ENCODE results near the gene DPEP3. TPM values are rescaled to one million over a fixed set of nuclear protein-coding genes. Genes with fewer than 3 reads are reported as not detected.
"Not testable (repeated sequence)": the region's sequence is repeated elsewhere in the genome, so short reads cannot be mapped to it uniquely, and the experiment has no call there.

DPEP3 gene
- total RNA-seq, 1 donor from 2014 or later: not detected

DNA sequence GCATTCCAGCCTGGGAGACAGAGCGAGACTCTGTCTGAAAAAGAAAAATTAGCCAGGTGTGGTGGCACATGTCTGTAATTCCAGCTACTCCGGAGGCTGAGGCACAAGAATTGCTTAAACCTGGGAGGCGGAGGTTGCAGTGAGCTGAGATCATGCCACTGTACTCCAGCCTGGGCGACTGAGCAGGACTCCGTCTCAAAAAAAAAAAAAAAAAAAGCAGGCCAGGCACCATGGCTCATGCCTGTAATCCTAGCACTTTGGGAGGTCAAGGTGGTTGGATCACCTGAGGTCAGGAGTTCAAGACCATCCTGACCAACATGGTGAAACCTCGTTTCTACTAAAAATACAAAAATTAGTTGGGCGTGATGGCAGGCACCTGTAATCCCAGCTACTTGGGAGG, 8.0 kb downstream of the DPEP3 start:
- DNase-seq (ENCODE audit: missing footprints): peak; percentile 4
- ATAC-seq; intact Hi-C loops (cut with DNase I): not testable (repeated sequence)

DNA sequence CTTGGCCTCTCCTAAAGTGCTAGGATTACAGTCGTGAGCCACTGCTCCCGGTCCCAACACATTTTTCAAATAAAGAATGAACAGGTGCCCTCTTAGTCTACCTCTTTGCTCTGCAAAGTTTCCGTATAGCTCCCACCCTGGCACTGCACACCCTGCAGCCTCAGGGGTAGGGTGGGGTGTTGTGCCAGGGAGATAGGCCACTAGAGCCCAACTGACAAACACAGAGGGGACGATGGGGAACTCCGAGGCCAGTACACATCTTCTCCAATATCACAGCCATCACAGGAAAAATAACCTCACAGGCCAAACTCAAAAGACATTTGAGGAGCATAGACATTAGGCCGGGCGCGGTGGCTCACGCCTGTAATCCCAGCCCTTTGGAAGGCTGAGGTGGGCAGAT, 9.2 kb downstream of the DPEP3 start:
- ATAC-seq (no peak), DNase-seq (ENCODE audit: missing footprints) (peak; percentile 3)
- intact Hi-C loops (cut with DNase I): no loop called here

DNA sequence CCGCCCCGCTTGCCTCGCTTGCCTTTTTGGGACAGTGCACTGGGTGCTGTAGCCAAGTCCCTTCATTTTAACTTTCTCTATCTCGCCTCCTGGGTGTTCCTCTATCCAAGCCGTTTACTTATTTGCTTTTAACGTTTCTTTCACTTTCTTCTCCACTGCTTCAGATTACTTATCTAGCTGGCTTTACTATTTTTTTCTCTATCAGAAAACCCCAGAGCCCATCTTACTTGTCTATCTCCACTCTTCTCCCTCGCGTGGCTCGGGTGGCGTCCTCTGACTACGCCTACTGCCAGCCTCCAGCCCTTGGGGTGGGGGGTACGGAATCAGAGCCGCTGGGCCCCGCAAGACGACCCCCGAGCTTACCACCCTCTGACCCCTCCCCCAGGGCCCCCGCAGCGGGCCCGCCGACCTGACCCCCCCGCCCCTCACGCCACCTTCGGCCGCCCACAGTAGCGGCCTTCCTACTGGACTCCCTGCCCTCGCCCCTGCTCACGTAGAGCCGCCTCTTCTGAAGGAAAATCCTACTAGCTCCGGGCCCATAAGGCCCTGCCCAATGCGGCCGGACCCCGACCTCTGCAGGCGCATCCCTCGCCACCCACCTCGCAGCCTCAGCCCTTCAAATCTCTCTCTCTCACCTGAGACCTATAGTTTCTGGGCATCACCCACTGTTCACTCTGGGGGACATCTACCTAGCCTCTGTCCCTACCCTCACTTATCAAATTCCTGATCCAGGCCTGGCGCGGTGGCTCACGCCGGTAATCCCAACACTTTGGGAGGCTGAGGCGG, 10.9 kb downstream of the DPEP3 start:
- ATAC-seq: no peak
- intact Hi-C loops (cut with DNase I): loop anchor here (2.0 kb wide), 1 partner anchor 33 kb away; the partner anchor contains the start of gene PSMB10
- DNase-seq (ENCODE audit: missing footprints): no peak

DNA sequence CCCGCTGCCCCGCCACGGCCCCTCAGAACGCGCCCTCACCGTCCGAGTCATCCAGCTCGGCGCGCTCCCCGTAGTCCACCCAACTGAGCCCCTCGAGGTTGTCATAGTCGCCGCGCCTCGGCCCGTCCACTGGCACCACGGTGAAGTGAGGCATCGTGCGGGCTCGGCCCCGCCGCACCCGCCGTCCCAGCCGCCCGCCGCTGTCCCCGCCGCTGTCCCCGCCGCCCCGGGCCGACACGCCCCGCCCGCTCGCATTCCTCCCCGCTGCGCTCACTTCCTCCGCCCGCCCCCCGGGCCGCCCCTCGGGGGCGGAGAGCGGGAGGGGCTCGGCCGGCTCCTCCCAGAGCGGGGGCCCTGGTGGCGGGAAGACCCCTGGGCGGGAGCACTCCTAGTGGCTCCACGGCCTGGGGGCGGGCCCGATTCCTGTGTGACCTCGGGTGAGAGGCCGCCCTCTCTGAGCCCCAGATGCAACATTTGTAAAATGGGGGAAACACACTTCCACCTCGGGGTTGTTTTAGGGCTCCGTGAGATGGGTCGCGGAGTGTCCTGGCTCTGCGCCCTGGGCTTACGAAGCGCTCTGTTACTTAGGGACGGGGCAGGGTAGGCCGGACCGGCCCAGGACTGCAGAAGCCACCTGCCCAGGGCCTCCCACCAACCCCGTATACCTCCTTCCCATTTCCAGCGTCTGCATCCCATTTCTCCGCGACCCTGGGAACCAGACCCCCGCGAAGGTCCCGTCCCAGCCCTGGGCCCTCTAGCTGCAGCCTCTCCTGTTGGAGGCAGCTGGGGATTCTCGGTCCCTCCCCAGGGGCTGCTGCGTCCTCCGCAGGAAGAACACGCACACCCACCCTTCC, 11.7 kb downstream of the DPEP3 start, which contains the start of gene SLC12A4:
Gene SLC12A4, minus strand, starts transcription at position 238 of the 854 bp plus-strand sequence. Its CDS starts 84 bp downstream, at position 154.
- peak; percentile 92 for DNase-seq (ENCODE audit: missing footprints)
- intact Hi-C loops (cut with DNase I): loop anchor here (2.0 kb wide), 1 partner anchor 32 kb away; the partner anchor contains the start of gene PSMB10
- peak; percentile 89 for ATAC-seq

DNA sequence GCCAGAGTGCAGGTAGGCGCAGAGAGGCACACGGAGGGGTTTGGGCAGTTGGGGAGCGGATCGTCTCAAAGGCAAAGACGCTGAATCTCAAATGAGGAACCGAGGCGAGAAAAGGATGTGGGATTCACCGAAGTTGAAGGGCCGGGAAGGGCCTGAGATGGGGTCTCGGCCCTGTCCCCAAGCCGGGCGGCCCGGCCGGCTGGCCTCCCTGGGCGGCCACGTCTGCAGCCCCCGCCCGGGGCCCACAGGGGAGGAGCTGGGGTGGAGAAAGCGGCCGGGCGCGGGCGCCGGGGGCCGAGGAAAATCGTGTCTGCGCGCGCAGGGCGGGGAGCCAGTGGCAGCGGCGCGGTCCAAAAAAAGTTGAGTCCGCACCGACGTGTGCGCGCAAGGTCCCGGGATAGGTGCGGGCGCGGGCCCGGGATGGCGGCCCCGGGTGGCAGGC, 12.3 kb downstream of the DPEP3 start:
- intact Hi-C loops (cut with DNase I): loop anchor here (2.0 kb wide), 1 partner anchor 31 kb away; the partner anchor contains the start of gene PSMB10
- ATAC-seq (peak; percentile 38), DNase-seq (ENCODE audit: missing footprints) (no peak)

DNA sequence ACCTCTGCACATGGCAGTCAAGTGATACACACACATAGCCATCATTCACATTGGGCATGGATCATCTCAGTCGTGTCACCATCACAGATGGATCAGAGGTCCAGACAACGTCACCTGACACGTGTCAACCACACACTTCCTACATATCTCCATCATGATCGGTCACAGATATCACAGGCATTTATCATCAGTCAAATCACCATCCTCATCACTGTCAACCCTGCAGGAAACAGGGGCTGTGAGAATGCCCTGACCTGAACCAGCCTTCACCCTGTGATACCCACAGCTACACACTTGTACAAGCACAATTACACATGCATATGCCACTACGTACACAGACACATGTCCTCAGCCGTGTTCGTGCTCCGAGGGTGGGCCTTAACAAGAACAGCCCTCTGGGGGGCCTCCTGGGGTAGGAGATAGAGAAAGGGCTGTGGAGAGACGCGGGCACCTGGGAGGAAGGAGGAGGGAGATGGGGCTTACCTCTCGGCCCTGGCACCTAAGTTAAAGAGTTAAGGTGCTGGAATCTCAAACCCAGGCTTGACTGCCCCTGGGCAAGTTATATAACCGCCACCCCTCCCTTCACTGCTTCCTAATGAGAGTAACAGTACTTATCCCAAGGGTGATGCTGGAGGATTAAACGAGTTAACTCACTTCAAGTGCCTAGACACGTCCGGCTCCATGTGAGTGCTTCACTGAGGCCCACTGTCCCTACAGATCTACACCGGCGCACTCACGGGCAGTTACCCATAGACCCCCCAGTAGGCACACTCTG, 12.9 kb downstream of the DPEP3 start:
- no peak for DNase-seq (ENCODE audit: missing footprints)
- ATAC-seq: no peak
- intact Hi-C loops (cut with DNase I): no loop called here

DNA sequence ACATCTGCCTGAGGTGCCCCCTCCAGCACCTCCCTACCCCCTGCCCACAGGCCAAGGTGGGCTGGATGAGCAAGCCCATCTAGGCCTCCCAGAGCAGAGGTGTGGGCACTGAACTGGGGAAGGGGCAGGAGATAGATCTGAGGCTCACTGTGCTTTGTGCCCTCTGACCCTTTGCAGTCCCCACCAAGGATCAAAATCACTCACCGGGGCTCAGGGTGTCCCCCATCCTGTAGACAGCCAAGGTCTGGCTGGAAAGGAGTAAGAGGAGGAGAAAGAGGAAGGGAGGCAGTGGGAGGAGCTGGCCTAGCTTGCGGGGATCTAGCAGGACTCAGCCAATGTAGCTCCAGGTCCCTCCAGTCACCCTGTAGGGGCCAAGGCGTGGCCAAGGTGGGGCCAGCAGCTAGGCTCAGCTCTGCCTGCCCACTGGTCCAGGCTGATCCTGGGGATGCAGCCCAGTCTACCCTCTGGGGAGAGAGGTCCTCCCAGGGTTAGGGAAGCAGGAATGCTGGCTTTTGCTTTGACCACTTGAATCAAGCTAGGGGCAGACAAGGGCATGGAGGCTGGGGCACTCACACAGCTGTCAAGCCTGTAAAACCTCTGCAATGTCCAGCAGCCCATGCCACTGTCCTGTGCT, 13.6 kb downstream of the DPEP3 start:
- ATAC-seq (no peak), DNase-seq (ENCODE audit: missing footprints) (no peak)
- intact Hi-C loops (cut with DNase I): no loop called here

DNA sequence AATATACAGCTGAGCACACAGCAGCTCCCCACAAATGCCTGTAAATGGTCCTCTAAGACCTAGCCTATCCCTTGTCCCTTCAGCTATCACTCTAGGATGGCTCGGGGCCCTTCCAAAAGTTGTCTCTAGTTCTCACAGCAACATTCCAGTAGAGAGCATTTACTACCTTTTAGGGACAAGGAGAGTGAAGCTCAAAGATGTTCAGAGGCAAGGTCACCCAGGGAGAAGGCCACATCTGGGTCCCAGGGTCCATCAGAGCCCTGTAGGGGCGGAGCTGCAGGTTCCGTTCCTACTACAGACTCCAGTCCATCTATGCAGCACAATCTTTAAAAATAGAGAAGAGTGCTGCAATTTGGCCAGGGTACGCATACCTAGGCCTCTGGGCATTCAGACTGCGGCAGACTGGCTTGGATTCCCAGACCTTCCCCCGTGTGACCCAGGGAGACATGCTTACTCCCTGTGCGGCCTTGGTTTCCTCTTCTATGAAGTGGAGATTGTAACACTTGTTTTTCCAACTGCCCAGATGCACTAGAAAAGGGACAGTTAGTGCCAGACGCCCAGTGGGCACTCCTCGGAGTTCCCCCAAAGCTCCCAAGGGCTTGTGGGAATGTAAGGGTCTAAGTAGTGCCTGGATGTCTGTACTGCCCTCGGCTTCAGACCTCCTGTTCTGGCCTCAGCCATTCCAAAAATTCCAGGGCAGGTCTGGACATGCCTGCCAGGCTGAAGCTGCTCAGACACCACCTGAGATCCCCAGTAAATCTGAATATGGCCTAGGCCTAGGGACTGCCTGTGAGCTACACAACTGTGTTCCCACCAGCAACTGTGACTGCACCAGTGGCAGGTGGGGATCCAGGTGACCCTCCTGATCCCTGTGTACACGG, 14.4 kb downstream of the DPEP3 start:
- intact Hi-C loops (cut with DNase I): no loop called here
- ATAC-seq: peak; percentile 6
- DNase-seq (ENCODE audit: missing footprints): no peak

DNA sequence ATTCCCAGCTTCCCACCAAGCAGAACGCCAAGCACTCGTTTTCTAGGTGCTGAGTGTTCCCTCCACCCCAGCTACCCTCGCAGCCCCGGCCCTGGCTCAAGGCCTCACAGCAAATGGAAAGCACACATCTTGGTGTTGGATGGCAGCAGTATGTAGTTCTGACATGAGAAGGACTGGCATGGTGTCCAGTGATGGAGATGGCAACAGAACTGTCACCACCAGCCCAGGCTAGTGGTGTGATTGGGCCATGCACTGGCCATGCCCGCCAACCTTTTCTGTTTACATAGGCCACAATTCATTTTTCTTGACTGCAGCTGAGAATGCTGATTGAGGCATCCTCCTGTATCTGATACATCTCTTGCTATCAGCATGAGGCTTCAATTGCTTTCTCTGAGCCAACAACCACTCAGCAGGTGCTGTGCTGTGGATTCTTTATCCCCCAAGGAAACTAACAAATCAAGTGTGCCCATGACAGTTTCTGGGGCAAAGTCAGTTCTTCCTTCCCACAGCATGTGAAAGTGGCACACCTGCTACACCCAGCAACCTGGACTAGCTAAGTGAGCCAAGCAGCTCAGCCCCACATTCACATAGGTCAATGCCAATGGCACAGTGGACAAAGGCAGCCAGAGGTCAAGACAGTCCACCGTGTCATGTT, 15.7 kb downstream of the DPEP3 start:
- ATAC-seq (no peak), DNase-seq (ENCODE audit: missing footprints) (no peak)
- intact Hi-C loops (cut with DNase I): no loop called here

DNA sequence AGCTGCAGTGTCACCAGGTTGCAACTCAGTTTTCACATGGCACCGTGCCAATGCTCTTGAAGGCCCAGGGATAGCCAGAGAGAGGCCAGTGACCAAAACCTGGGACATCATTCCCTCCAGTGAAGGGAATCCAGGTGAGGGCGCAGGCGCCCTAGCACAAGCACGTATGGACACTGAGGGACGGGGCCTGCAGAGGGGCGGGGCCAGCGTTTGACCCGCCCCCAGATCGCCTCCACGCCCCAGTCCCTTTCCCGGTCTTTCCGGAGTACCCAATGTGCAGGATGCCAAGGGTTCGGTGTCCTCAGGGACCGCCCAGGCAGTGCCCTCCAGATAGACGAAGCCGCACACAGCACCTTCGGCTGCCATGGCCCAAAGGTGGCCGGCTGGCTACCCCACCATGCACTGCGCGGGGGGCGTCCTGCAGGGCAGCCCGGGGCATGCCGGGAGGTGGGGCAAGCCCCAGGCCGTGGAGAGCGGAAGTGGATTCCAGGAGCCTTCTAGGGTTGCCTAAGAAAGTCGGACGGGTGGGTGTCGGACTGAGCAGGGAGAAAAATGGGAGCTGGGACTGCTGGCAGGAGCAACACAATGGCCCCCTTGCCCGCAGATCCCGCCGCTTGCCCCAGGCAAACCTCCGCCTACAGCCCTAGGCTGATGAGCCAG, 16.5 kb downstream of the DPEP3 start:
- no peak for DNase-seq (ENCODE audit: missing footprints)
- ATAC-seq: no peak
- intact Hi-C loops (cut with DNase I): no loop called here

DNA sequence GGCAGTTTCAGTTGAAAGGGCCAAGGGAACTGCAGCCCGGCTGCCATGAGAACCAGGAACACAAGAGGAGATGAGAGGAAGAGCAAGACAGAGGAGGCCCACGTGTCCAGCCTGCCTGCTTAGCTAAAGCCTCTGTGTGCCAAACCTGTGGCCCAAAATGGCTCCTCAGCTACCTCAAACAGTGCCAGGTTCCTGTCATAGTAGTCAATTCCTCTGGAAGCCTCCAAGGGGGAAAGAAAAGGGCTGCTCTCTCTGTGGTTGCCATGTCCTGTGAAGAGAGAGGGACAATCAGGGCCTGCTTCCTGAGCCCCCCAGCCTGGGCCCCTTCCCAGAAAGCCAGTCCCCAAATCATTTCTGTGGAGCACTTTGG, 17.0 kb downstream of the DPEP3 start:
- ATAC-seq: peak; percentile 7
- DNase-seq (ENCODE audit: missing footprints): no peak
- intact Hi-C loops (cut with DNase I): no loop called here

DNA sequence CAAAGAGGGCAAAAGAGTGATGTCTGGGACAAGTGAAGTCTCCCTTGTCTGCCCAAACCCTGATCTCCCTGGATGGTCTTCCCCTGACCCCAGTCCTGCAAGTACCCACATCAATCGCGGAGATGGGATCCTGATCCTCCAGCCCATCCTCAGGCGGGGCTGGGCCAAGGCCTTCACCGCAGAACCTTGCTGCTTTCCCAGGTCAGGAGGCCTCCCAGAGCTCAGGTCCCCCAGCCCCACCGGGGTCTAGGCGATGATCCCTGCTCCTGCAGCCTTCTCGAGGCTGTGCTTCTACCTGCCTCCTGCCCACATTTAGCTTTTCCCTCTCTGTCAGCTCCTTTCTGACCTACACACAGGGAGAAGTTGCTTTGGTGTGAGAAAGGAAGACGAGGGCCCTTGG, 18.2 kb downstream of the DPEP3 start:
- ATAC-seq: no peak

DNA sequence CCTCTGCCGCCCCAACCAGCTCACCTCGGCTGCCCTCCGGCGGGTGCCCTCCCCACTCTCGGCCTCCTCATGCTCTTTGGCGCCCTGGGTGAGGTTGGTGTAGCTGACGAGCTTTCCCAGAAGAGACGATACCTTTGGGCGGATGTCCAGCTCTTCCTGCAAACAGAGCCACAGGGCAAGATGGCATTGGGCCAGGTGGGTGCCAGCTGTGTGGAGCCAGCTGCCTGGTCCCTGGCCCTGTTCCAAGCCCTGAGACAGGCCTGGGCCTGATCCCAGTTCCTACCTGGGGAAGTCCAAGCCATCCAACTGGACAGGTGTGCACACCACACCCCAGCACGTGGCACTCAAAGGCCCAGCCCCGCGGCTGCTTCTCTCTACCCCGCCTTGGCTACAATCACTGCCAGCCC, 18.7 kb downstream of the DPEP3 start:
- no peak for ATAC-seq
- intact Hi-C loops (cut with DNase I): loop anchor here (2.0 kb wide), 1 partner anchor 61 kb away; the partner anchor contains the start of genes DDX28 and DUS2
- no peak for DNase-seq (ENCODE audit: missing footprints)

More for the DNA sequence above, 18.2 kb downstream of the DPEP3 start:
- no peak for DNase-seq (ENCODE audit: missing footprints)
- intact Hi-C loops (cut with DNase I): no loop called here

DNA sequence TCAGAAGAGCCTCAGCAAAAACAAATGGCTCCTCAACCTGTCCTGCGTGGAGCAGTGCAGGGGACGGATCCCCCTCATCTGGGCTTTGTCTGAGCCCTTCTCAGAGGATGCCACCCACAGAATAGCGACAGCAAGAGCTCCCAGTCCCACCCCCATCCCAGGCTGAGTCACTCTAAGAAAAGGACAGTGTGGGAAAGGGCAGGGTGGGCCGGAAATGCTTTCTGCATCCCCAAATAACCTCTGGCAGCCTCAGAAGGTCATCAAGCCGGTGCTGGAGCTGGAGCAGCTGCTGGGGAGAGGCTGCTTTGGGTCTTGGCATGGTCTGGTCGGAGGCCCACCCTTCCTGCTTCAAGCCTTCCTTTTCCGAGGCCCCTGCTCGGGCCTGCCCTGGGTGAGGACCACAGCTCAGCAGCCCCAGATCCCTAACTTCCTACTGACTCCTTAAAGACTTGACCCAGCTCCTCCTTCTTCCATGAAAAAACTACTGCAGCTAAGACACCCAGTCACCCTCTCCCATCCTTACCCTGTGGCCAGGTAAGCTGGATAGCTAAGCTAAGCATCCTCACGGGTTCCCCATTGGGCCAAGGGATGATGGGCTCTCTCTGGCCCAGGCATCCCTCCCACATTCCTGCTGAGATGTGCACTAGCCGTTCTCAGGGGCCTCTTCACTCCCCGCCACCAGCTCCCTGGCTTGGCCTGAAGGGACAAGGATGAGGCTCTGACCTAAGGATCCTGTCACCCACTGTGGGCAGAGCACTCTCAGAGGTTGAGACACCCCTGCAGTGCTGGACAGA, 20.6 kb downstream of the DPEP3 start:
- intact Hi-C loops (cut with DNase I): loop anchor here (2.0 kb wide), 1 partner anchor 63 kb away; the partner anchor contains the start of genes DDX28 and DUS2
- ATAC-seq: peak; percentile 77
- no peak for DNase-seq (ENCODE audit: missing footprints)

DNA sequence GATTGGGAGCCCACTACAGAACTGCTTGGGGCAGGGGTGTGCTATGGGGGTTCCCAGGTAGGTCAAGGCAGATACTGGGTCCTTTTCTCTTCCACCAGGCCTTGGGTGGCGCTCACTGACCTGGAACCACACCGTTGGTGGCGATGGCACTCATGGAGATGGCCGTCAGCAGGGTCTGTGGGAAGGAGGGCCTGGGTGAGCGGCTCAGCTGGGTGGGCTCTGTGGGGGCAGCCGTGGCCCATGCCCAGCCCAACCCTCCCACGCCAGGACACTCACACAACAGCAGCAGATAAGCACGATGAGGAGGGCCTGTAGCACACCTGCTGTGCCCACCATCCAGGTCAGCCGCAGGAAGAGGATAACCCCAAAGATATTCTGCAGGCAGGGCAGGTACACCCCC, 22.7 kb downstream of the DPEP3 start:
- intact Hi-C loops (cut with DNase I): no loop called here
- DNase-seq (ENCODE audit: missing footprints) (no peak), ATAC-seq (no peak)

All from Right ventricle myocardium inferior (tissue), 1 donor.